MV-4-11 (cell line): Measurements from ENCODE around the gene MRPL9.

Experiments used
- DNase-seq: peaks from one replicate; lab custom pipeline; 2025; lab: John Stamatoyannopoulos, UW

MRPL9 gene

GRCh38 chr1:151711044-151711800 lies 52.1 kb downstream of the MRPL9 start:
- DNase-seq = no peak

GRCh38 chr1:151710187-151710840 lies 53.0 kb downstream of the MRPL9 start:
- peak; percentile 39 for DNase-seq
